ENCODE measurements around the gene TMEM232. TPM values are rescaled to one million over a fixed set of nuclear protein-coding genes. Genes with fewer than 3 reads are reported as not detected.

TMEM232 gene
- total RNA-seq, 1 donor from 2014 or later, result 6.9 TPM

DNA sequence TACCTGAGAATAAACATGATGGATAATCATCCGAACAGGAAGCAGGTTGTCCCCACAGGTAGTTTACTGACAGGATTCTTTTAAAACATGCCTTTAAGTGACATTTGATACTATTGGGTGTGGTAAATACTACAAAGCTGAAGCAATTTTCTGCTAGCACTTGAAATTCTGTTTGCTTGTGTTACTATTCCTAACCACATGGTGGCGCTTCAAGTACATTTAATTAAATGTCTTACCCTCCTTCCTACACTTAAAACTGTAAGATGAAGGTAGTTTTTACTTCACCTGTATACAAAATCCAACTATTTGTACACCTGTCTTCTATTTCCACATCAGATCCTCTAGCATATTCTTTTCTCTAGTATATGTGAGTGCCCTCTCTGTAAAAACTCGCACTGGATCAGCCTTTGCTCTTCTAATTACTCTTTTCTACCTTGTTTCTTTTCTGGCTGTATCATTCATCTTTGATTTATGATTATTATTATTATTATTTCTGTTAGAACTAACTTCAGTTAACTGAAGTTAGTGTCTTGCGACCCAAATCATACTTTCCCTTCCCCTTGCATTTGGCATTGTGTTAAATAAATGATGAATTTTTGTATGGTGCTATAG lies 30.8 kb upstream of the TMEM232 start:
- TF ChIP-seq, protein P1, sequence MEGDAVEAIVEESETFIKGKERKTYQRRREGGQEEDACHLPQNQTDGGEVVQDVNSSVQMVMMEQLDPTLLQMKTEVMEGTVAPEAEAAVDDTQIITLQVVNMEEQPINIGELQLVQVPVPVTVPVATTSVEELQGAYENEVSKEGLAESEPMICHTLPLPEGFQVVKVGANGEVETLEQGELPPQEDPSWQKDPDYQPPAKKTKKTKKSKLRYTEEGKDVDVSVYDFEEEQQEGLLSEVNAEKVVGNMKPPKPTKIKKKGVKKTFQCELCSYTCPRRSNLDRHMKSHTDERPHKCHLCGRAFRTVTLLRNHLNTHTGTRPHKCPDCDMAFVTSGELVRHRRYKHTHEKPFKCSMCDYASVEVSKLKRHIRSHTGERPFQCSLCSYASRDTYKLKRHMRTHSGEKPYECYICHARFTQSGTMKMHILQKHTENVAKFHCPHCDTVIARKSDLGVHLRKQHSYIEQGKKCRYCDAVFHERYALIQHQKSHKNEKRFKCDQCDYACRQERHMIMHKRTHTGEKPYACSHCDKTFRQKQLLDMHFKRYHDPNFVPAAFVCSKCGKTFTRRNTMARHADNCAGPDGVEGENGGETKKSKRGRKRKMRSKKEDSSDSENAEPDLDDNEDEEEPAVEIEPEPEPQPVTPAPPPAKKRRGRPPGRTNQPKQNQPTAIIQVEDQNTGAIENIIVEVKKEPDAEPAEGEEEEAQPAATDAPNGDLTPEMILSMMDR (conservative IDR thresholded peaks at IDR 0.05), result peak; percentile 87
- Mint-ChIP-seq H3K9me3 (no peaks in the 10 kb centered on the region), H3K4me3 (no peak overlapping the region), H3K4me1 (ENCODE audit: unreplicated experiment) (no peaks in the 10 kb centered on the region), H3K36me3 (peaks cover 6% of the 10 kb centered on the region), H3K27me3 (no peaks in the 10 kb centered on the region), H3K27ac (no peak overlapping the region)
- no peak for DNase-seq (ENCODE audit: extremely low spot score, unreplicated experiment)

GRCh38 chr5:110754181-110754580 lies 27.7 kb upstream of the TMEM232 start:
- TF ChIP-seq, protein P1 (conservative IDR thresholded peaks at IDR 0.05), result no peak
- DNase-seq (ENCODE audit: extremely low spot score, unreplicated experiment), result no peak
- H3K36me3 Mint-ChIP-seq, result peaks cover 13% of the 10 kb centered on the region
- H3K9me3 Mint-ChIP-seq, result no peaks in the 10 kb centered on the region
- no peaks in the 10 kb centered on the region for H3K27me3 Mint-ChIP-seq
- H3K4me3 Mint-ChIP-seq, result no peak overlapping the region
- H3K27ac Mint-ChIP-seq, result no peak overlapping the region
- H3K4me1 Mint-ChIP-seq (ENCODE audit: unreplicated experiment), result no peaks in the 10 kb centered on the region

- Mint-ChIP-seq H3K27ac (no peak overlapping the region), H3K27me3 (no peaks in the 10 kb centered on the region), H3K36me3 (peaks cover 17% of the 10 kb centered on the region), H3K9me3 (no peaks in the 10 kb centered on the region), H3K4me1 (ENCODE audit: unreplicated experiment) (no peaks in the 10 kb centered on the region), H3K4me3 (no peak overlapping the region)
- DNase-seq (ENCODE audit: extremely low spot score, unreplicated experiment), result no peak
- TF ChIP-seq, protein P1 (conservative IDR thresholded peaks at IDR 0.05), result no peak
Observed at GRCh38 chr5:110753600-110753999, 27.1 kb upstream of the TMEM232 start.

GRCh38 chr5:110752953-110753352 lies 26.5 kb upstream of the TMEM232 start:
- peaks cover 19% of the 10 kb centered on the region for H3K36me3 Mint-ChIP-seq
- no peaks in the 10 kb centered on the region for H3K27me3 Mint-ChIP-seq
- H3K27ac Mint-ChIP-seq, result no peak overlapping the region
- H3K4me1 Mint-ChIP-seq (ENCODE audit: unreplicated experiment), result no peaks in the 10 kb centered on the region
- H3K9me3 Mint-ChIP-seq, result no peaks in the 10 kb centered on the region
- no peak overlapping the region for H3K4me3 Mint-ChIP-seq
- TF ChIP-seq, protein P1 (conservative IDR thresholded peaks at IDR 0.05), result no peak
- no peak for DNase-seq (ENCODE audit: extremely low spot score, unreplicated experiment)

- no peak overlapping the region for H3K4me3 Mint-ChIP-seq
- H3K9me3 Mint-ChIP-seq, result no peaks in the 10 kb centered on the region
- peaks cover 21% of the 10 kb centered on the region for H3K36me3 Mint-ChIP-seq
- no peaks in the 10 kb centered on the region for H3K4me1 Mint-ChIP-seq (ENCODE audit: unreplicated experiment)
- no peak overlapping the region for H3K27ac Mint-ChIP-seq
- TF ChIP-seq, protein P1 (conservative IDR thresholded peaks at IDR 0.05), result no peak
- DNase-seq (ENCODE audit: extremely low spot score, unreplicated experiment), result no peak
- H3K27me3 Mint-ChIP-seq, result no peaks in the 10 kb centered on the region
Observed at GRCh38 chr5:110751902-110752762, 25.7 kb upstream of the TMEM232 start.

Data from type B pancreatic cell (in vitro differentiated cells).